Measurements from ENCODE around the gene CABP7.

DNA sequence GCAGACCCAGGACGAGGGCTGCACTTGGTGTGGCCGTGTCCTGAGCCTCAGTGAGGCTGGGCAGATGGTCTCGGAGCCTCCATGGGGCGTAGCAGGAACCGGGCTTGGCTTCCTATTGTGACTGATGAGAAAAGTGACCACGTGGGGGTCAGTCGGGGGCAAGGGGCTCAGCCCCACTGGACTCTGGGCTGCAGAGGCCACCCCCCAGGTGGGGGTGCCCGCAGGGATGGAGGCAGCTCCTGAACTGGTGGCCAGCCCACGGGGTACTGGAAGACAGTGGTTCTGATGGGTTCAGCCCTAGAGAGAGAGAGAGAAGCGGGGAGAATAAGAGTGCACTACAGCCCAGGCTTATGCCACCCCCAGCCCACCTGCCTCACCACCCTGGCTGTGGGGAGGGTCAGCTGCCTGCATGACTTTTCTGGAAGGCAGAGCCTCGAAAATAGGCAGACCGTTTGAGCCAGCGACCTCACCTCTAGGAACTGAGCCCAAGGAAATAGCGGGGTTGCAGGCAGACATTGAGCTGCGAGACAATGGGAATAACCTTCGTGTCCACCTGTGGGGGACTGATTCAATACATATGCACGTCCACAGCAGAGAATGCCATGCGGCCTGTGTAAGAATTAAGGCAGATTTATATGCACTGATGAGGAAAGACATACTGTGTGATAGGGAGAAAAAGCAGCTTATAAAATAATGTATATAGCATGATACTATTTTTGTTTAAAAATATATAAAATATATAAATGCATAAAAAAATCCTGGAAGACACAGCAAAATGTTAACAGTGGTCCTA is 11.5 kb downstream of the CABP7 start:
- no peak for TF ChIP-seq EZH2 (IDR thresholded peaks at IDR 0.05)
- no peak for TF ChIP-seq POLR2AphosphoS5 (IDR thresholded peaks at IDR 0.05; ENCODE audit: borderline replicate concordance, low read depth, low read length)
